Parathyroid adenoma (tissue), 2 donors: ENCODE data around the gene GALK2.

Experiments
- H2AFZ ChIP-seq: fragments of 300-600 bp; sonication (generic); one replicate; pipeline ENCODE4 v1.7.0; 2017; ENCODE audit warnings: antibody characterized with exemption, mild to moderate bottlenecking
- H3K27ac ChIP-seq: fragments of 300-600 bp; sonication (generic); one replicate; pipeline ENCODE4 v1.7.0; 2017
- H3K27me3 ChIP-seq: fragments of 300-600 bp; sonication (generic); one replicate; pipeline ENCODE4 v1.7.0; 2017; ENCODE audit warnings: low read length; ENCODE audit not compliant: control insufficient read depth, insufficient read depth
- H3K36me3 ChIP-seq: fragments of 300-600 bp; sonication (generic); one replicate; pipeline ENCODE4 v1.7.0; 2017; ENCODE audit warnings: low read length; ENCODE audit not compliant: control insufficient read depth, insufficient read depth
- H3K4me1 ChIP-seq: fragments of 300-600 bp; sonication (generic); one replicate; pipeline ENCODE4 v1.7.0; 2017; ENCODE audit warnings: control low read depth
- H3K4me2 ChIP-seq: fragments of 300-600 bp; sonication (generic); one replicate; pipeline ENCODE4 v1.7.0; 2017; ENCODE audit warnings: low read length
- H3K4me3 ChIP-seq: fragments of 300-600 bp; sonication (generic); one replicate; pipeline ENCODE4 v1.7.0; 2017; ENCODE audit warnings: low read depth, low read length
- H3K79me2 ChIP-seq: fragments of 300-600 bp; sonication (generic); one replicate; pipeline ENCODE4 v1.7.0; 2017; ENCODE audit warnings: control low read depth
- H3K9ac ChIP-seq: fragments of 300-600 bp; sonication (generic); one replicate; pipeline ENCODE4 v1.7.0; 2017; ENCODE audit warnings: mild to moderate bottlenecking
- H3K9me3 ChIP-seq: fragments of 300-600 bp; sonication (generic); one replicate; pipeline ENCODE4 v1.7.0; 2017; ENCODE audit warnings: low read length; ENCODE audit not compliant: control insufficient read depth
- TF ChIP-seq, protein P1 (sequence below): fragments of 300-600 bp; sonication (generic); IDR thresholded peaks from one replicate; pipeline ENCODE4 v1.7.0; 2017; ENCODE audit warnings: antibody characterized with exemption, mild to moderate bottlenecking
- donor health status: primary hyperparathyroidism.

Gene GALK2

DNA sequence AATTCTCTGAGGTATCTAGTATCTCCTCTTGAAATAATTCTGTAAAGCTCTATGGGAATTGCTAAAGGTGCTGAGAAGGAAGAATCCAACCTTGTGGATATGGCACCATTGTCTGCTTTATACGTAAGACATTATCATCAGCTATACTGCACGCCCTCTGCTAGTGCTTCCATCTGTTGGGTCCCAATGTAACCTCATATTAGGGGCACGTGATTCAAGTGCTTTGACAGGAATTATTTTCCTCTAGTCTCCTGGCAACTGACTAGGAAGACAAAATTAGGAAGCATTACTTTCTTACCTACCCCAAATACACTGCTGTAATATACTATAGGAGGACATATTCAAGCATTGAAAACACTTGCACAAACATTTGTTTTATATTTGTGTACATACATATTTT is 38.6 kb upstream of the GALK2 start:
- Histone ChIP-seq H3K27ac (no peak overlapping the region), H3K4me1 (no peaks in the 10 kb centered on the region), H3K9me3 (no peaks in the 10 kb centered on the region), H2AFZ (no peak overlapping the region), H3K27me3 (no peaks in the 10 kb centered on the region), H3K4me2 (no peak overlapping the region), H3K4me3 (no peak overlapping the region), H3K9ac (no peak overlapping the region), H3K36me3 (no peaks in the 10 kb centered on the region), H3K79me2 (no peaks in the 10 kb centered on the region)
- TF ChIP-seq, protein P1, sequence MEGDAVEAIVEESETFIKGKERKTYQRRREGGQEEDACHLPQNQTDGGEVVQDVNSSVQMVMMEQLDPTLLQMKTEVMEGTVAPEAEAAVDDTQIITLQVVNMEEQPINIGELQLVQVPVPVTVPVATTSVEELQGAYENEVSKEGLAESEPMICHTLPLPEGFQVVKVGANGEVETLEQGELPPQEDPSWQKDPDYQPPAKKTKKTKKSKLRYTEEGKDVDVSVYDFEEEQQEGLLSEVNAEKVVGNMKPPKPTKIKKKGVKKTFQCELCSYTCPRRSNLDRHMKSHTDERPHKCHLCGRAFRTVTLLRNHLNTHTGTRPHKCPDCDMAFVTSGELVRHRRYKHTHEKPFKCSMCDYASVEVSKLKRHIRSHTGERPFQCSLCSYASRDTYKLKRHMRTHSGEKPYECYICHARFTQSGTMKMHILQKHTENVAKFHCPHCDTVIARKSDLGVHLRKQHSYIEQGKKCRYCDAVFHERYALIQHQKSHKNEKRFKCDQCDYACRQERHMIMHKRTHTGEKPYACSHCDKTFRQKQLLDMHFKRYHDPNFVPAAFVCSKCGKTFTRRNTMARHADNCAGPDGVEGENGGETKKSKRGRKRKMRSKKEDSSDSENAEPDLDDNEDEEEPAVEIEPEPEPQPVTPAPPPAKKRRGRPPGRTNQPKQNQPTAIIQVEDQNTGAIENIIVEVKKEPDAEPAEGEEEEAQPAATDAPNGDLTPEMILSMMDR: no peak

DNA sequence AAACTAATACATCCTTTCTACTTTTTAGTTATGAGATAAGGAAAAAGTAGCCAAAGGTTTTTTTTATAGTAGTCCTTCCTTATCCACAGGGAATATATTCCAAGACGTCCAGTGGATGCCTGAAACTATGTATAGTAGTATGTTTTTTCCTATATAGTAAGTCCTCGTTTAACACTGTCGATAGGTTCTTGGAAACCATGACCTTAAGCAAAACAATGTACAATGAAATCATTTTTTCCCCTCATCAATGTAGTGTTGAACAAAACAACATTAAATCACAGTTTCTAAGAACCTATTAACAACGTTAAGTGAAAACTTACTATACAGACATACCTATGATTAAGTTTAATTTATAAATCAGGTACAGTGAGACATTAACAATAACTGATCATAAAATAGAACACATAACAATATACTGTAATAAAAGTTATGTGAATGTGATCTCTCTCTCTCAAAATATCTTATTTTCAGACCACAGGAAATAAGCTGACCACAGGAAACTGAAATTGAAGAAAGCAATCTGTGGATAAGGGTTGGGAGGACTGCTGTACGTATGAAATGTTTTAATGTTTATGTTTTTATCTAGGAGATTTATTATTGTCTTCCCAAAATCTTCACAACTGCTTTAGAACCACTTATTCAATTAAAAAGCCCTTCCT is 35.2 kb upstream of the GALK2 start:
- H2AFZ ChIP-seq: no peak overlapping the region
- no peaks in the 10 kb centered on the region for H3K4me1 ChIP-seq
- H3K9me3 ChIP-seq: no peaks in the 10 kb centered on the region
- H3K9ac ChIP-seq: no peak overlapping the region
- H3K4me3 ChIP-seq: no peak overlapping the region
- no peak overlapping the region for H3K27ac ChIP-seq
- no peaks in the 10 kb centered on the region for H3K36me3 ChIP-seq
- H3K27me3 ChIP-seq: no peaks in the 10 kb centered on the region
- H3K4me2 ChIP-seq: no peak overlapping the region
- H3K79me2 ChIP-seq: no peaks in the 10 kb centered on the region
- TF ChIP-seq, protein P1: no peak

DNA sequence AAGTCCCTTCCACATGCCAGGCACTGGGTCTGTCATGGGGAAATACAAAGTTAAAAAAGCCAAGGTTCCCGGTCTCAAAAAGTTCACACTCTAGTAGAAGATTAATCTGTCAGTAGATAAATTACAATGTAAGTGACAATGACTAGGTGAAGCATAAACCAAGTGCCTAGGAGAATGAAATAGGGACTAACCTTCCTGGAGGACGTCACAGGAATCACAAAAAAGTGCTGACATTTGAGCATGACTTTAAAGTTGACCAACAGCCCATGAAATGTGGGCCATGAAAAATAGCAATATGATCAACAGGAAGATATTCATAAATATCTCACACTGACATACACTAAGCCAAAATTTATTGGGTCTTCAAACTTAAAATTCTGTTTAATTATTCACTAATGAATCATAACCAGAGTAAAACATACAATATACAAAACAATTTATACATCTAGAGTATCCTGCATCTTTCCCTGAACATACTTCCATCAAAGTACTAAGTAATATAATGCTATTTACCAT is 34.6 kb upstream of the GALK2 start:
- no peaks in the 10 kb centered on the region for H3K36me3 ChIP-seq
- no peak overlapping the region for H2AFZ ChIP-seq
- H3K9ac ChIP-seq: no peak overlapping the region
- H3K79me2 ChIP-seq: no peaks in the 10 kb centered on the region
- H3K27me3 ChIP-seq: no peaks in the 10 kb centered on the region
- H3K4me3 ChIP-seq: no peak overlapping the region
- no peak overlapping the region for H3K27ac ChIP-seq
- no peaks in the 10 kb centered on the region for H3K9me3 ChIP-seq
- TF ChIP-seq, protein P1: no peak
- no peaks in the 10 kb centered on the region for H3K4me1 ChIP-seq
- no peak overlapping the region for H3K4me2 ChIP-seq

DNA sequence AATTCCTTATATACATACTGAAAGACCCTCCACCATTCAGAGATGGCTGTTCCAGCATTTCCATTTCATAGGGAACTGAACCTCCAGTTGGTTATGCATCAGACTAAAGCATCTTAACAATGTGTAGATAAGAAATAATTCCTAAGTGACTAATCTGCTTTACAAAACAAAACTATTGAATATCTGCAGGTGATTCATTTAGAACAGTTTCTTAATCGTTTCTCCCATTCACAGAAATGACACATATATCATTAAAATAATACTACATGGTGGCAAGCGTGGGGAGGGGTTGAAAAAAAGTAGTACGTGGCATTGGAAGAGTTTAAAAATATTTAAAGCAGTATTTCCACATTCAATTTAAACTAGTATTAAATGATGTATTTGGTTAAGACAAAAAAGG is 34.1 kb upstream of the GALK2 start:
- no peak overlapping the region for H3K27ac ChIP-seq
- no peak overlapping the region for H3K4me3 ChIP-seq
- no peaks in the 10 kb centered on the region for H3K27me3 ChIP-seq
- no peaks in the 10 kb centered on the region for H3K79me2 ChIP-seq
- TF ChIP-seq, protein P1: no peak
- H3K9me3 ChIP-seq: no peaks in the 10 kb centered on the region
- H3K36me3 ChIP-seq: no peaks in the 10 kb centered on the region
- no peak overlapping the region for H3K9ac ChIP-seq
- H3K4me1 ChIP-seq: no peaks in the 10 kb centered on the region
- H2AFZ ChIP-seq: no peak overlapping the region
- H3K4me2 ChIP-seq: no peak overlapping the region

DNA sequence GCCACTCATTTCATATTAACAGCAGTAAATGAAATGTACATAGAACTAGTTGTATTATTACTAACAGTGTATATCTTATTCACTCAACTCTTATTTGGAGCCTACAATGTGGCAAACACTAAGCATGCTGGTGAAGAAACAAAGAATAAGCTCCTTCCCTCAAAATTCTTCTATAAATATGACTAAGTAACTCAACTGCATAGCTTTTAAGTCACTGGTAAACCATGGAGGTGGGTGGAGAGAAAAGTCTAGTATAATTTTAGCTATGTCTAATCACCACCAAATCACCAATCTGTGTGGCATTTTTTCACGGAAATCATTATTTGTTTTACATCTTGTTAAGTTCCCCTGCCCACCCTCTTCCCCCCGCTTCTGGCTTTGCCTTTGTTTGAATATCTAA is 32.2 kb upstream of the GALK2 start:
- no peak overlapping the region for H3K4me3 ChIP-seq
- no peaks in the 10 kb centered on the region for H3K36me3 ChIP-seq
- H3K4me1 ChIP-seq: no peaks in the 10 kb centered on the region
- H3K9ac ChIP-seq: no peak overlapping the region
- TF ChIP-seq, protein P1: no peak
- H2AFZ ChIP-seq: no peak overlapping the region
- no peaks in the 10 kb centered on the region for H3K27me3 ChIP-seq
- no peak overlapping the region for H3K4me2 ChIP-seq
- H3K79me2 ChIP-seq: peaks cover 2% of the 10 kb centered on the region
- H3K9me3 ChIP-seq: no peaks in the 10 kb centered on the region
- no peak overlapping the region for H3K27ac ChIP-seq
